Embryonic facial prominence (tissue), 1 donor: Measurements from ENCODE around the gene CARD6.
A peak's percentile ranks its signal among the peaks of the same experiment; 100 is the strongest.
"Not testable (repeated sequence)": the region's sequence is repeated elsewhere in the genome, so short reads cannot be mapped to it uniquely, and the experiment has no call there.

Experiments
- DNase-seq: peaks from one replicate; pipeline ENCODE4 v3.0.0-alpha.2; 2016; ENCODE audit errors: extremely low spot score

The CARD6 gene

DNA sequence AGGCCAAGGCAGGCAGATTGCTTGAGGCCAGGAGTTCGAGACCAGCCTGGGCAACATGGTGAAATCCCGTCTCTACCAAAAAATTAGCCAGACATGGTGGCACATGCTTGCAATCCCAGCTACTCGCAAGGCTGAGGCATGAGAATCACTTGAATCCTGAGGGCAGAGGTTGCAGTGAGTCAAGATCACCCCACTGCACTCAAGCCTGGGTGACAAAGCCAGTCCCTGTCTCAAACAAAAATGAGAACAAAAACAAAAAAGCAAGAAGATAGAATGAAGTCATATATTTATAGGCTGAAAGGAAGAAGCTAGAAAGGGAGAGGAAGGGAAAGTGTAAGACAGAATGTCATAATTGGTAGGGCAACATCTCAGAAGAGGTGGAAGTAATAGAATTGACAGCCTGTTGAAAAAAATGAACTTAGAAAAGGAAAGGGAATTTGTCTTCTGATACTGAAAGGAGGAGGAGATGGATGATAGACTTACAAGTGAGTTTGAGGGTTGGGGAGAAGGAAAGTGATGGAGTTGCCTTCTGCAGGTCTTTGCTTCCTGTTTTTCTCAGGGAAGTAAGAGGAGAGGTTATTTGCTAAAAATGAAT is 32.2 kb downstream of the CARD6 start:
- DNase-seq: no peak

DNA sequence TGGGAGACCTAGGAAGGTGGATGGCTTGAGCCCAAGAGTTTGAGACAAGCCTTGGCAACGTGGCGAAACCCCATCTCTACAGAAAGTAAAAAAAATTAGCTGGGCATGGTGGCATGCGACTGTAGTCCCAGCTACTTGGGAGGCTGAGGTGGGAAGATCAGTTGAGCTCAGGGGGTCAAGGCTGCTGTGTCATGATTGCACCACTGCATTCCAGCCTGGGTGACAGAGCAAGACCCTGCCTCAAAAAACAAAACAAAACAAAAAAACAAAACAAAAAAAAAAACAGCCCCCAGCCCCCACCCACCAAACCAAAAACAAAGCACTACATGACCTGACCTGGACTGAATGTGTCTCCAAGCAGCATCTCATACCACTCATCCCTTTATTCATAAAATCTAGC is 34.8 kb downstream of the CARD6 start:
- no peak for DNase-seq

DNA sequence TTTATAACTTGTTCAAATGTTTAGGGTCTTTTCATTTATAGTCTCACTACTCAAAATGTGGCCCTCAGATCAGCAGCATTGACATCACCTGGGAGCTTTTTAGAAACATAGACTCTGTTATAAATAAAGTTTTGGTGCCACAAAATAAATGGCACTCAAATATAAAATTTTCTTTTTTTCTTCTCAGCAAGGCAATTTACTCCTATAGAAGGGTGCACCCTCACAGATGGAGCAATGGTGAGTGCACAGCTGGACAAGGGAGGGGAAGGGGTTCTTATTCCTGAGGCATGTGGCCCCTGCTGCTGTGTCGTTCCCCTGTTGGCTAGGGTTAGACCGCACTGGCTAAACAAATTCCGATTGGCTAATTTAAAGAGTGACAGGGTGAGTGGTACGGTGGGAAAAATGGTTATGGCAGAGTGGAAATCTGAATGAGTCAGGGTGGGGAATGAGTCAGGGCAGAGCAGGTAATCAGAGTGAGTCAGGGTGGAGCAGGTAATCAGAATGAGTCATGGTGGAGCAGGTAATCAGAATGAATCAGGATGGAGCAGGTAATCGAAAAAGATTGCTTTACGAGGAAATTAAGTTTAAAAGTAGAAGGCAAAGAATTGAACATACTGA is 36.3 kb downstream of the CARD6 start:
- DNase-seq: no peak

DNA sequence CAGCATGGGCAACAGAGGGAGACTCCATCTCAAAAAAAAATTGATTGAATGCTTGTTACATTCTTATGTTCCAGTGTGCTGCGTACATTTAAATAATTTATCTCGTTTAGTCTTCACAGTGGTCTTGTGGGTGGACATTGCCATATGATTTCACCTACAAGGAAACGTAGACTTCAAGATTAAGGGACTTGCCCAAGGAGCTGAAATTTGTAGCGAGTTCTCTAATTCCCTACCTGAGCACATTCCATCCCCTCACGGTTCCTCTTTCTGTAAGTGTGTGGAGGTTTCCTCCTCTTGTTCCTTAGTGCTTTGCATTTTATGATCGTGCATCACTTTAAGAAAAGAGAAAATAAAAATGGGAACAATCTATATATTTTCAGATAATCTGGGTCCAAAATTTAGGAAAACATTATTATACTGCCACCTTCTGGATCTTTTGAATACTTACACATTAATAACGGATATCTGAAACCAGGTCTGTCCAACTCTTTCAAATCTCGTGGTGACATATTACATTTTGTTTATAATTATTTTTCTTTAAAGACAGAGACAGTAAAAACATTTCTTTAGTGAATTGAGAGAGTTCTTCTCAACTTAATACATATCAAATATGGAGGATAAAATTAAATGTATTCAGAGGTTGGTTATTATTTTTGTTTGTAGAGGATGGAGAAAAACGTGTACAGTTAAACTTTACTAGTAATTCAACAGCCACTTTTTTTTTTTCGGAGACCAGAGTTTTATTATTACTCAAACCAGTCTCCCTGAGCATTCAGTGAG is 38.2 kb downstream of the CARD6 start:
- peak; percentile 18 for DNase-seq

DNA sequence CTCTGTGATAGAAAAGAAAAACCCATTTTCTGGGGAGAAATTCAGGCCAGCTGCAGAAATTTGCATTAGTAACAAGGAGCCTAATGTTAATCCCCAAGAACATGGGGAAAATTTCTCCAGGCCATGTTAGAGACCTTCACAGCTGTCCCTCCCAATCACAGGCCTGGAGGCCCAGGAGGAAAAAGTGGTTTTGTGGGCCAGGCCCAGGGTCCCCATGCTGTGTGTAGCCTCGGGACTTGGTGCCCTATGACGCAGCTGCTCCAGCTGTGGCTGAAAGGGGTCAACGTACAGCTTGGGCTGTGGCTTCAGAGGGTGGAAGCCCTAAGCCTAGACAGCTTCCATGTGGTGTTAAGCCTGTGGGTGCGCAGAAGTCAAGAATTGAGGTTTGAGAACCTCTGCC is 41.1 kb downstream of the CARD6 start:
- no peak for DNase-seq

DNA sequence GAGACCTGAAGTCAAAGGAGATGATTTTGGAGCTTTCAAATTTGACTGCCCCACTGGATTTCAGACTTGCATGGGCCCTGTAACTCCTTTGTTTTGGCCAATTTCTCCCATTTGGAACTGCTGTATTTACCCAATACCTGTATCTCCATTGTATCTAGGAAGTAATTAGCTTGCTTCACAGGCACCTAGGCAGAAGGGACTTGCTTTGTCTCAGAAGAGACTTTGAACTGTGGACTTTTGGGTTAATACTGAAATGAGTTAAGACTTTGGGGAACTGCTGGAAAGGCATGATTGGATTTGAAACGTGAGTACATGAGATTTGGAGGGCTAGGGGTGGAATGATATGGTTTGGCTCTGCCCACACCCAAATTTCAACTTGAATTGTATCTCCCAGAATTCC is 41.9 kb downstream of the CARD6 start:
- DNase-seq: not testable (repeated sequence)

DNA sequence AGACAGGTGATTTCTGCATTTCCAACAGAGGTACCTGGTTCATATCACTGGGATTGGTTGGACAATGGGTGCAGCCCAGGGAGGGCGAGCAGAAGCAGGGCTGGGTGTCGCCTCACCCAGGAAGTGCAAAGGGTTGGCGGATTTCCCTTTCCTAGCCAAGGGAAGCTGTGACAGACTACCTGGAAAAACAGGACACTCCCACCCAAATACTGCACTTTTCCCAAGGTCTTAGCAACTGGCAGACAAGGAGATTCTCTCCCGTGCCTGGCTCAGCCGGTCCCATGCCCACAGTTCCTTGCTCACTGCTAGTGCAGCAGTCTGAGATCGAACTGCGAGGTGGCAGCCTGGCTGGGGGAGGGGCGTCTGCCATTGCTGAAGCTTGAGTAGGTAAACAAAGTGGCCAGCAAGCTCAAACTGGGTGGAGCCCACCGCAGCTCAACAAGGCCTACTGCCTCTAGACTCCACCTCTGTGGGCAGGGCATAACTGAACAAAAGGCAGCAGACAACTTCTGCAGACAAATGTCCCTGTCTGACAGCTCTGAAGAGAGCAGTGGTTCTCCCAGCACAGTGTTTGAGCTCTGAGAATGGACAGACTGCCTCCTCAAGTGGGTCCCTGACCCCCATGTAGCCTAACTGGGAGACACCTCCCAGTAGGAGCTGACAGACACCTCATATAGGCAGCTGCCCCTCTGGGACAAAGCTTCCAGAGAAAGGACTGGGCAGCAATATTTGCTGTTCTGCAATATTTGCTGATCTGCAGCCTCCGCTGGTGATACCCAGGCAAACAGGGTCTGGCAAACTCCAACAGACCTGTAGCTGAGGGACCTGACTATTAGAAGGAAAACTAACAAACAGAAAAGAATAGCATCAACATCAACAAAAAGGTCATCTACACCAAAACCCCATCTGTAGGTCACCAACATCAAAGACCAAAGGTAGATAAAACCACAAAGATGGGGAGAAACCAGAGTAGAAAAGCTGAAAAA is 54.6 kb downstream of the CARD6 start:
- not testable (repeated sequence) for DNase-seq

DNA sequence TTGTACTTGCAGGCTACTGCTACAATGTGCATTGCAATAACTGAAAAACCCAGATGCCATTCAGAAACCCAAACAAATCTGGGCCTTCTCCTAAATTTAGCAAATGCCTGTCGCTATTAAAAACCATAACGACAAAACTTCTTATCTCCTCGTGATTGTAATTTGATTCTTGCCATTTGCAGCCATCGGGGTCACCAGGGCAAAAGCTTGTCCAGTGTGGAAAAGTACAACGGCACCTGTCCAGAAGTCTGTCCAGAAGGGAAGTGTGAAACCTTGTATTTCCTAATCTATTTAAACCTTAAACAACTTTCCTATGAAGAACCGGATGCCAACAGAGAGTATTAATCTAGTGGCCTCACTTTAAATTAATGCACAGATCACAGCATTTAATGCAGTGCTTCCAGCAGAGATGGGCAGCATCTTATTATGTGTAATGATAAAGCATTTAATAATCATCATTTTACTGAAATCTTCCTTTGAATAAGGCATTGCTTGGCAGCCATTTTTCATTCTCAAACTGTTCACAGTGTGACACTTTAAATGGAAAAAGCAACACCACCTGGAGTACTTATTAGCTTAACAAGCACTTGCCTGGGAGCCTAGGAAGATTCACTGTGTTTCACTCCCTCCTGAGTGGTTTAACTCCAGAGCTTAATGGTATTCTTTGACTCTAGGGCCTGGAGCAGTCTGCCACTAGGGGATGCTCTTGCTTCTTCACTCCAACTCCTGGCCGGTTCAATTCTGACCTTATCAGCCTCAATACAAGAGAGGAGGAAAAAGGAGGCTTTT is 63.2 kb downstream of the CARD6 start:
- DNase-seq: peak; percentile 12

DNA sequence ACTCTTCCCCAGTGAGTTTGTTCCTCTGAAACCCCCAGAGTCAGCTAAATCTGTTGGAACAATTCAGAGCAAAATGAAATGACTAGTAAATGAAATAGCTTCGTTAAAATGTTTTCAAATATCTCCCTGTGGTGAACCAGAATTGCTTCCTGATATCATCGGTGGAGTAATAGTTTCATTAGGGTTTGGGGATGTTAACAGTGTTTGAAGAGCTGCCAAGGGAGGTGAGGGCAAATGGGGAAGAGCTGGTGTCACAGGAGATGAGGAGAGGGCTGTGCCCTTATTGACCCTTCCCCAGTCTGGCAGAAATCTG is 63.8 kb downstream of the CARD6 start:
- no peak for DNase-seq

DNA sequence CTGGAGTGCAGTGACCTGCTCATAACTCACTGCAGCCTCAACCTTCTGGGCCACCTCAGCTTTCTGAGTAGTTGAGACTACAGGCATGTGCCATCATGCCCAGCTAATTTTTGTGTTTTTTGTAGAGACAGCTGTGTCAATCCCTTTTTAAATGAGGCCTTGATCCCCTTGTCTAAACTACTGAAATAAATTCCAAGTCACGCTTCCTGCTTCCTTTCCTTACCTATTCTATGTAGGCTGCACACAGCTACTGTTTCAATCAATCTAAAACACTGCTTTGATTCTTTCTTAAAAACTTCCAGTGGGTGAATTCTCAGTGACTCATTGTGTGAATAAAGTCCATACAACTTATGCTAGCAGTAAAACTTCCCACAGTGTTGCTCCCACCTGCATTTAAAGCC is 65.2 kb downstream of the CARD6 start:
- no peak for DNase-seq

DNA sequence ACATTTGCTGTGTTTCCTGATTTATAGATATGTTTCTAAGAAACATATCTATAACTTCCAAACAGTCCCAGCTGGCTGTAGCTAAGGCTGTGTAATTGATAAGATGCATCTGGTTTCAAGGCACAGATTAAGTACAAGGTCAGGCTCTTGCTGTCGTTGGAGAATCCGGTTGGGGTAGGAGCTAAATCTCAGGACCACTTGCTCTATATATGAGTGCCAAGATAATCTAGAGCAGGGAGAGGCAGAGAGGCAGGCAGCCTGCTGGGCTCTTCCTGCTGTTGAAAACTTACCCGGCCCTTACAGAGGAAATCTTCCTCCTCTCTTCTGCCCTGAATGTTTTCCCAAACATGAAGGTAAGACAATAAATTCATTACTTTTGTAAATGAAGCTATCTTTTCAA is 68.1 kb downstream of the CARD6 start, which contains the start of gene C7:
Gene C7 (plus strand): TSS at position 234 of the 400 bp plus-strand sequence. CDS start 114 bp downstream, at position 348.
- DNase-seq: no peak

DNA sequence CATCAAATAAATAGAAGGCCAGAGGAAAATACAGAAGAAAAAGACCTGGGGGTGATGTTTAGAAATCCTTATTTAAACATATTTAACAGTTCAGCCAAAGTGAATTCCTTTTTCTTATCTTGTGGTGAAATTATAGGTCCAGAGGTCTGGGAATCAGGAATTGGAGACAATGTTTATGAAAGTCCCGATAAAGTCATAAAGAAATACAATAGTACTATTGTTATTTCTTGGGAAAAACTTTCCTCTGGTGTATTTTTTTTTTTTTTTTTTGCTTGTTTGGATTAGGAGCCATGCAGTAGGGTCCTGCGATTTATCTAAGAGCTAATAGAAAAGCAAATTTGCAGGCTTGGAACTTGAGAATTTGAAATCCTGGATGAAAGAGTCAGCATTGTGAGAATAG is 68.6 kb downstream of the CARD6 start:
- no peak for DNase-seq
